Natural killer cell treated with Interleukin-12 subunit alpha and Interleukin-12 subunit beta and Interleukin-15 and Interleukin-18, amount 100 ng/mL, for 72 hours (primary cell): ENCODE results near the gene TGFBR3L. TPM values are rescaled to one million over a fixed set of nuclear protein-coding genes. Genes with fewer than 3 reads are reported as not detected.
A peak's percentile ranks its signal among the peaks of the same experiment; 100 is the strongest.

Source experiments
- ATAC-seq, 2 donors: fragments of 150-1000 bp; cut with Tn5 transposase in 1 of 2; sonication (Bioruptor Pico), chemical (Tn5 transposase) in 1 of 2; 2 replicates each; pipeline ENCODE4 v1.10.0; 2021
- DNase-seq: peaks from one replicate; pipeline ENCODE4 v3.0.0; 2022; ENCODE audit warnings: low spot score
- H3K27ac Mint-ChIP-seq, 2 donors: 1 replicate in 1 of 2; 2 replicates in 1 of 2; pipeline ENCODE4 v1.8.0; 2022; ENCODE audit warnings: mixed read lengths in 2 of 2, mild to moderate bottlenecking in 1 of 2, moderate library complexity in 1 of 2
- H3K27me3 Mint-ChIP-seq, 2 donors: 1 replicate in 1 of 2; 2 replicates in 1 of 2; pipeline ENCODE4 v1.8.0; 2022; ENCODE audit warnings: mixed read lengths in 2 of 2
- H3K36me3 Mint-ChIP-seq: one replicate; pipeline ENCODE4 v1.8.0; 2022; ENCODE audit warnings: mixed read lengths
- H3K4me1 Mint-ChIP-seq, 2 donors: 1 replicate in 1 of 2; 2 replicates in 1 of 2; pipeline ENCODE4 v1.8.0; 2022; ENCODE audit warnings: low read depth in 2 of 2, mixed read lengths in 2 of 2, mild to moderate bottlenecking in 1 of 2
- H3K4me3 Mint-ChIP-seq: one replicate; pipeline ENCODE4 v1.8.0; 2022; ENCODE audit warnings: mixed read lengths
- H3K9me3 Mint-ChIP-seq: 2 replicates; pipeline ENCODE4 v1.8.0; 2022; ENCODE audit warnings: mixed read lengths
- total RNA-seq, 2 donors: library from RNA; stranded (reverse); gene quantifications; one replicate each; pipeline ENCODE4 v1.2.3, GENCODE V29; 2022

Gene TGFBR3L
- 1 to 10 TPM; 4.7 to 5.6 TPM for total RNA-seq

- Mint-ChIP-seq H3K4me3 (peak within 1 kb of the TSS; percentile 72), H3K27me3 (peaks cover 2 to 4% of the 10 kb centered on the region in 2 donors), H3K27ac (no peak within 1 kb of the TSS), H3K9me3 (no peaks in the 10 kb centered on the region), H3K36me3 (no peaks in the 10 kb centered on the region), H3K4me1 (peaks cover 8 to 12% of the 10 kb centered on the region in 2 donors)
- ATAC-seq (no peak), DNase-seq (no peak)
These were observed at the start of gene TGFBR3L for GRCh38 chr19:7914598-7915045. Gene TGFBR3L, plus strand, starts transcription at chr19:7914830.

DNA sequence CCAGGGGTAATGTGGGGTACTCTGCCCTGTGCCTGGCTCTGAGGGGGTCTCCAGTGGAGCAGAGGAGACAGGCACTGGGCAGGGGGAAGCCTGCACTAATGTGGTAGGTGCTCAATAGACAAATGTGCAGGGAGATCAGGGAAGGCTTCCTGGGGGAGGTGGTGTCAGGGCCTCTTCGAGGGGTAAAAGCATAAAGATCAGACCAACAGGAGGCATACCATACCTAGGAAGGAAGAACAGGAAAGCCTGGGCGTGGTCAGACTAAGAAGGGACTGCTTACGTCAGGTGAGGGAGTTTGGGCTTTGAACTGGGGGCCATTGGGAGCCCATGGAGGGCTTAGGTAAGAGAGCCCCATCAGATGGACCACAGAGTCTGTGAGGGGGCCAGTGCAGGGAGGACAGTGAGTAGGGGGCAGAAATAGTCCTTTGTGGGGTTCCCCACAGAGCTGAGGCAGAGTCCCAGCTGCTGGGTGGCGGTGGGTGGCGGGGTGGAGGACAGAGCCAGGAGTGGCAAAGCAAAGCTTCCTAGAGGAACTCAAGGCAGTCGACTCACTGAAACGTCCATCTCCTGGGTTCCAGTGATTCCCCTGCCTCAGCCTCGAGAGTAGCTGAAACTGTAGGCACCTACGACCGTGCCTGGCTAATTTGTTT lies 49.2 kb upstream of the TGFBR3L start:
- no peak overlapping the region for H3K4me3 Mint-ChIP-seq
- DNase-seq (no peak), ATAC-seq (no peak)
- H3K27ac Mint-ChIP-seq, result peak overlapping the region in 1 of 2 donors; percentile 68
- no peaks in the 10 kb centered on the region for H3K9me3 Mint-ChIP-seq
- H3K36me3 Mint-ChIP-seq, result no peaks in the 10 kb centered on the region
- peaks cover 0 to 5% of the 10 kb centered on the region in 2 donors for H3K27me3 Mint-ChIP-seq
- peaks cover 0 to 8% of the 10 kb centered on the region in 2 donors for H3K4me1 Mint-ChIP-seq

GRCh38 chr19:7866399-7867091 lies 48.1 kb upstream of the TGFBR3L start:
- no peak overlapping the region for H3K27ac Mint-ChIP-seq
- H3K4me1 Mint-ChIP-seq, result peaks cover 9 to 18% of the 10 kb centered on the region in 2 donors
- ATAC-seq (no peak), DNase-seq (no peak)
- no peak overlapping the region for H3K4me3 Mint-ChIP-seq
- peaks cover 7 to 9% of the 10 kb centered on the region in 2 donors for H3K27me3 Mint-ChIP-seq
- no peaks in the 10 kb centered on the region for H3K9me3 Mint-ChIP-seq
- H3K36me3 Mint-ChIP-seq, result peaks cover 5% of the 10 kb centered on the region

- peaks cover 7% of the 10 kb centered on the region for H3K36me3 Mint-ChIP-seq
- H3K9me3 Mint-ChIP-seq, result no peaks in the 10 kb centered on the region
- H3K27ac Mint-ChIP-seq, result no peak overlapping the region
- peaks cover 13 to 24% of the 10 kb centered on the region in 2 donors for H3K4me1 Mint-ChIP-seq
- DNase-seq (no peak), ATAC-seq (no peak)
- H3K4me3 Mint-ChIP-seq, result no peak overlapping the region
- H3K27me3 Mint-ChIP-seq, result peaks cover 12 to 16% of the 10 kb centered on the region in 2 donors
These were observed 47.4 kb upstream of the TGFBR3L start for GRCh38 chr19:7867092-7867844.

DNA sequence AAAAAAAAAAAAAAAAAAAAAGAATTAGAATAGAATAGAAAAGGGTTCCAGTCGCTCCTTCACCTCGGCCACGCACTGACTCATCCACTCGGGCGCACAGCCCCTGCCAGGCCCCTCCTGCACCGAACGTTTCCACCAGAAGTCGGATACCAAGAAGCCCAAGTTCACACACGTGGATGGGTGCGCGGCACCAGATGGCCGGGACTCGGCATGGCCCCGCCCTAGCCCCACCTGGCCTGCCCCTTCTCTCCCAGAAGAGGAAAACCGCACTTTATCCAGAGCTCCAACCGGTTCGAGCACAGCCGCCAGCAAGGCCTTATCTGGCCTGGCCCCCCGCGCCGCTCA lies 46.3 kb upstream of the TGFBR3L start:
- H3K36me3 Mint-ChIP-seq, result peaks cover 7% of the 10 kb centered on the region
- ATAC-seq (no peak), DNase-seq (no peak)
- peaks cover 12 to 16% of the 10 kb centered on the region in 2 donors for H3K27me3 Mint-ChIP-seq
- H3K27ac Mint-ChIP-seq, result no peak overlapping the region
- peak overlapping the region; percentile 80 for H3K4me3 Mint-ChIP-seq
- no peaks in the 10 kb centered on the region for H3K9me3 Mint-ChIP-seq
- peaks cover 13 to 24% of the 10 kb centered on the region in 2 donors for H3K4me1 Mint-ChIP-seq

- Mint-ChIP-seq H3K27ac (no peak overlapping the region), H3K4me3 (peak overlapping the region; percentile 80), H3K27me3 (peaks cover 12 to 16% of the 10 kb centered on the region in 2 donors), H3K4me1 (peaks cover 13 to 27% of the 10 kb centered on the region in 2 donors), H3K9me3 (no peaks in the 10 kb centered on the region), H3K36me3 (peaks cover 7% of the 10 kb centered on the region)
- ATAC-seq, result peak; percentile 86 to 88
- peak; percentile 86 for DNase-seq
These were observed 45.8 kb upstream of the TGFBR3L start for GRCh38 chr19:7868671-7869452.

DNA sequence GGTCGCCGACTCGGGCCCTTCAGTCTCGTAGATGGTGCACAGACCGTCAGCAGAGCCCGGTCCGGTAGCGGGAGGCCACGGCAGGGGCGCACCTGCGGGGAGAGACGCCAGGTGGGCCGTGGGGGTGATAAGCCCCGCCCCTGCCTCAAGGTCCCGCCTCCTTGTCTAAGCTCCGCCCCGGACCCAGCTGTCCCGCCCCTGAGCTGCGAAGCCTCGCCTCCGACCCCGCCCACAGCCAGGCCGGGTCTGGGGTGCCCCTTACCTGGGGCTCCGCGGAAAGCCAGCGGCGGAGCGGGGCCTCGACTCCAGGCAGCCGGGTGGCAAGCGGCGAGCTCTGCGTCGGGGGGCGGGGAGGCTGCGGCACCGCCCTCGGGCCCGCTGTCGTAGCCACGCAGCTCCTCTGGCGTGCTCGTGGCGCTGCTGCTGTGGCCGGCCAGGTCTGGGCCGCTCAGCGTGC lies 45.1 kb upstream of the TGFBR3L start:
- ATAC-seq (peak; percentile 78 to 86), DNase-seq (peak; percentile 78)
- Mint-ChIP-seq H3K4me1 (peaks cover 13 to 27% of the 10 kb centered on the region in 2 donors), H3K4me3 (no peak overlapping the region), H3K27me3 (peaks cover 12 to 16% of the 10 kb centered on the region in 2 donors), H3K27ac (no peak overlapping the region), H3K9me3 (no peaks in the 10 kb centered on the region), H3K36me3 (peaks cover 7% of the 10 kb centered on the region)

DNA sequence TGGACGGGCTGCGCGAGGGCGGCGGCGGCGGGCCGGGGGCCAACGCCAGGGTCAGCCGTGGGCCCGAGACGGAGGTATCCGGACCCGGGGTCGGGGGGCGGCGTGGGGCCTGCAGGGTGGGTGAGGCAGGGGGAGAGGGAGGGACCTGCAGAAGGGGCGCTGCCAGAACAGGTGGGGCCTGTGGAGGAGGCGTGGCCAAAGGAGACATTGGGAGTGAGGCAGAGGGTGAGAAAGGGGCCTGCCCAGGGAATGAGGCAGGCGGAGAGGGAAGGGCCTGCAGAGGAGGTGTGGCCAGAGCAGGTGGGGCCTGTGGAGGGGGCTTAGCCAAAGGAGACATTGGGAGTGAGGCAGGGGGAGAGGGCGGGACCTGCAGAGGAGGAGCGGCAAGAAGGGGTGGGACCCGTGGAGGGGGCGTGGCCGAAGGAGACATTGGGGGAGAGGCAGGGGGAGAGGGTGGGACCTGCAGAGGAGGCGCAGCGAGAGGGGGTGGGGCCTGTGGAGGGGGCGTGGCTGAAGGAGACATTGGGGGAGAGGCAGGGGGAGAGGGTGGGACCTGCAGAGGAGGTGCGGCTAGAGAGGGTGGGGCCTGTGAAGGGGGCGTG lies 44.6 kb upstream of the TGFBR3L start:
- ATAC-seq (peak; percentile 1), DNase-seq (no peak)
- Mint-ChIP-seq H3K9me3 (no peaks in the 10 kb centered on the region), H3K27me3 (peaks cover 12 to 16% of the 10 kb centered on the region in 2 donors), H3K4me1 (peaks cover 13 to 29% of the 10 kb centered on the region in 2 donors), H3K27ac (no peak overlapping the region), H3K36me3 (peaks cover 7% of the 10 kb centered on the region), H3K4me3 (peak overlapping the region; percentile 50)

DNA sequence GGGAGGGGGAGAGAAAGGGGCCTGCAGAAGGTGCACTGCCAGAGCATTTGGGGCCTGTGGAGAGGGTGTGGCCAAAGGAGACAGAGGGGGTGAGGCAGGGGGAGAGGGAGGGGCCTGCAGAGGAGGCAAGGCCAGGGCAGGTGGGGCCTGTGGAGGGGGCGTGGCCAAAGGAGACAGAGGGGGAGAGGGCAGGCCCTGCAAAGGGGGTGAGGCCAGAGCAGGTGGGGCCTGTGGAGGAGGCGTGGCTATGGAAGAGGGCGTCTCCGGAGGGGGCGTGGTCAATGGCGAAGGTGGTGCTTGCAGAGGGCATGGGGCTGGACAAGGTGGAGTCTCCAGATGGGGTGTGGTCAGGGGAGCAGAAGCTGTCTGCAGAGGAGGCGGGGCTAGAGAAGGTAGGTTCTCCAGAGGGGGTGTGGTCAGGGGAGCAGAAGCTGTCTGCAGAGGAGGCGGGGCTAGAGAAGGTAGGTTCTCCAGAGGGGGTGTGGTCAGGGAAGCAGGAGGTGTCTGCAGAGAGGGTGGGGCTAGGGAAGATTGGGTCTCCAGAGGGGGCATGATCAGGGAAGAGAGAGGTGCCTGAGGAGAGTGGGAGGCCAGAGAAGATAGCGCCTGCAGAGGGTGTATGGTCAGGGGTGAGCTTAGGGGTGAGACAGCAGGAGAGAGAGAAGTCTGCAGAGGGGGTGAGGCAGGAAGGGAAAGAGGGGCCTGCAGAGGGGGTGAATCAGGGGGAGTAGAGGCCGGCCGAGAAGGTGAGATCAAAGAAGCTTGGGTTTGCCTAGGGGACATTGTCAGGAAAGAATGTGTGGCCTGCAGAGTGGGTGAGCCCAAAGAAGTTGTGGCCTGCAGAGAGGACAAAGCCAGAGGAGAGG lies 43.8 kb upstream of the TGFBR3L start:
- Mint-ChIP-seq H3K36me3 (peaks cover 7% of the 10 kb centered on the region), H3K27ac (peak overlapping the region in 1 of 2 donors; percentile 13), H3K4me3 (peak overlapping the region; percentile 65), H3K9me3 (no peaks in the 10 kb centered on the region), H3K4me1 (peaks cover 13 to 29% of the 10 kb centered on the region in 2 donors), H3K27me3 (peaks cover 12% of the 10 kb centered on the region in 2 donors)
- DNase-seq (no peak), ATAC-seq (no peak)

DNA sequence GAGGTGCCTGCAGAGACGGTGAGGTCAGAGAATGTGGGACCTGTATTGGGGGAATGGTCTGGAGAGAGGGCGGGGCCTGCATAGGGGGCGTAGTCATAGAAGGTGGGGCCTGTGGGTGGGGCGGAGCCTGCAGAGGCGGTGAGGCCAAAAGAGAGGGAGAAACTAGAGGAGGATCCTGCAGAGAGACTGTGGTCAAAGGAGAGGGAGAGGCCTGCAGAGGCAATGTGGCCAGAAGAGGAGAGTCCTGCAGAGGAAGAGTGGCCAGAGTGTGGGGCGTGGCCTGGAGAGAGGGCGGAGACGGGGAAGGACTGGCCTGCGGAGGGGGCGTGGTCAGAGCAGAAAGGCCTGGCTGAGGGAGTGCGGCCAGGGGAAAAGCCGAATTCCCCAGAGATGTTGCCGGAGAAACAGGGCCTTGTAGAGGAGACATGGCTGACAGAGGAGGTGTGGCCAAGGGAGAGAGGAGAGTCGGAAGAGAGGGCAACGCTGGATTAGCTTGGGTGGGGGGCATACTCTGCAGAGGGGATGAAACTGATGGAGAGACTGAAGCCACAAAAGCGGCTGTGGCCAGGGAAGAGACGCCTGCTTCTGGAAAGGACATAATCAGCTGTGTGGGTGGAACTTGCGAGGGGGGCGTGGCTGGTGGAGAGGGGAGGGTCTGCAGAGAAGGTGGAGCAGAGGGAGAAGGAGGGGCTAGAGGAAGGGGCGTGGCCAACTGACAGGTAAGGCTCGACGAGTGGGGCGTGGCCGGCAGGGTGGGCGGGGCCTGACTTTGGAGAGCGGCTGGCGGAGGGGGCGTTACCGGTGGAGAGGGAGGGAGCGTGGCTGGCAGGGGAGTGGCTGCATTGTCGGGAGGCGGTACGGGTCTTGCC lies 43.0 kb upstream of the TGFBR3L start:
- DNase-seq (peak; percentile 81), ATAC-seq (peak; percentile 0 to 7)
- Mint-ChIP-seq H3K27ac (peak overlapping the region in 1 of 2 donors; percentile 13), H3K4me3 (peak overlapping the region; percentile 65), H3K36me3 (peaks cover 7% of the 10 kb centered on the region), H3K4me1 (peaks cover 13 to 29% of the 10 kb centered on the region in 2 donors), H3K9me3 (no peaks in the 10 kb centered on the region), H3K27me3 (peaks cover 12% of the 10 kb centered on the region in 2 donors)

DNA sequence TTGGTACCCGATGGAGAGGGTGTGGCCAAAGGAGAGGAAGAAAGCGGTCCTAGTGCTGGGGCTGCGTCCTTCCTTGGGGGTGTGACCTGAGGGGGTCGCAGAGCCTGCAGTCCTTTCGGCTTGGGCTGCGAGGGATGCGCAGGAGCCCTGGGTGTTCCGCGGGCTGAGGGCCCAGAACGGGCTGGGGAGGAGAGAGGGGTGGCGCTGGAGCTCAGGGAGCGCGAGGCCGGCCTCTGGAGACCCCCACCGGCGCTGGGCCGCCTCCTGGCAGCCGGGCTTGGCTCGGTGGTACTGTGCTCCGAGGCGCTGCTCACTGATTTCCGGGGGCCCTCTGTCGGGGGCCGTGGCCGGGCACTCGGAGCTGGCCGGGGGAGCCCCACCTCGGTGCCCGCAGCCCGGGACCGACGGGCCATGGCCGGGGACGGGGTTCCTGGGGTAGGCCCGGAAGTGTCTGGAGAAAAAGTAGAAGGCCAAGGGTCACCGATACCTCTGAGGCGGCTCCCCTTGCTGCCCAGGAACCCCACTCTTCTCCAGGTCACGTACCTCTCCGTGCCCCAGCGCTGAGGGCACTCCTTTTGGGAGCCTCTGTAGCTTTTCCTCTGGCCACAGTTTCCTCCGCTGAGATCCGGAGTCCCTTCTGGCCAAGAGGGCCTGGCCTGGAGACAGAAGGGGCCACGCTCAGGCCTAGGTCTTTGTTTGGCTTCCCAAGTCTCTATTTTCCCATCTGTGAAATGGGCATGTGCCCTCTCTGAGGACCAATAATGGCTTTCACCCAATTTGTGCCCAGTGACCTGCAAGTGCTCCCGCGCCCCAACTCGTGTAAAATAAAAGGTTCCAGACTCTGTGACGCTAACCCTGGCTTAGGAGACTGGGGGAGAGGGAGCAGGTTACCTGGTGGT lies 42.1 kb upstream of the TGFBR3L start:
- H3K36me3 Mint-ChIP-seq, result peaks cover 7% of the 10 kb centered on the region
- peaks cover 12% of the 10 kb centered on the region in 2 donors for H3K27me3 Mint-ChIP-seq
- H3K27ac Mint-ChIP-seq, result peak overlapping the region in 1 of 2 donors; percentile 13
- H3K4me3 Mint-ChIP-seq, result peak overlapping the region; percentile 65
- H3K4me1 Mint-ChIP-seq, result peaks cover 13 to 29% of the 10 kb centered on the region in 2 donors
- DNase-seq, result no peak
- H3K9me3 Mint-ChIP-seq, result no peaks in the 10 kb centered on the region
- ATAC-seq, result no peak
